ENCODE results near the gene SP7. TPM values are rescaled to one million over a fixed set of nuclear protein-coding genes. Genes with fewer than 3 reads are reported as not detected.

The SP7 gene
- total and polyA plus RNA-seq, 2 experiments from 2014 or later, result 0.17 TPM; not detected in 1

DNA sequence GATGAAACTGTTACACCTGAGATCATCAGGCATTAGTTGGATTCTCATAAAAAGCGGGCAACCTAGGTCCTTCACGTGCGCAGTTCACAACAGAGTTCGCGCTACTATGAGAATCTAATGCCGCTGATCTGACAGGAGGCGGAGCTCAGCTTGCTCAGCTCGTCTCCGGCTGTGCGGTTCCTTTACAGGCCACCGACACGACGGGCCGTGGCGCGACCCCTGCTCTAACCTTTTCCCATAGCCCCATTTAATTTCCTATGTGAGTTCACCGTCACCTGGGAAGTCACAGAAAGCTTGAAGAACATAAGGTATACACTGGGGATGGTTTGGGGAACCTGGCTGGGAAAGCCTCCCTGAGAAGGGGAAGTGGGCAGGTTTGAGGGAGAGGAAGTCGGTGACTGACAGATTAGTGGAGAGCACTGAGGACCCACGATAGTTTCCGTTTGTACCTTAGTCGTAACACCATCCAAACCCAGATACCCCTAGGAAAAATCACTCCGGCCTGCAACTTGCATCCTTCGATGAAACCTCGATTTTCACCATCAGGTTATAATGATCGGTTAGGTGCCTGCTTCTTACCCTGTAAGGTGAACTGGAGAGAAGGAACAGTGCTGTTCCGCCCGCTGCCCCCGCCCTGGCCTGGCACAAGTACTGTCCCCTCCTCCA is 11.9 kb downstream of the SP7 start:
- peaks cover 4% of the 10 kb centered on the region for H3K36me3 Mint-ChIP-seq (ENCODE audit: low read depth)

More for the DNA sequence above, 11.9 kb downstream of the SP7 start:
- Mint-ChIP-seq H3K27ac (no peak overlapping the region), H3K4me1 (peaks cover 29% of the 10 kb centered on the region), H3K4me3 (peak overlapping the region; percentile 75), H3K9me3 (no peaks in the 10 kb centered on the region; the same call in 2 of the 3 replicates), H3K27me3 (ENCODE audit: insufficient read depth, low read depth, poor library complexity) (peaks cover 63% of the 10 kb centered on the region)
- Histone ChIP-seq H3K9me2 (ENCODE audit: insufficient read depth) (no peaks in the 10 kb centered on the region), H3K27ac (ENCODE audit: low read depth) (no peak overlapping the region), H3K36me3 (ENCODE audit: insufficient read depth) (no peaks in the 10 kb centered on the region; the same call in 1 of the 2 replicates), H3K4me3 (peak overlapping the region; percentile 85), H2AFZ (peak overlapping the region; percentile 98), H3K79me2 (replicated peaks; ENCODE audit: insufficient read depth) (no peaks in the 10 kb centered on the region), H3F3A (replicated peaks; ENCODE audit: low read depth) (peaks cover 16% of the 10 kb centered on the region), H3K4me1 (ENCODE audit: insufficient read depth) (peaks cover 29% of the 10 kb centered on the region), H4K20me1 (replicated peaks; ENCODE audit: insufficient read depth) (no peaks in the 10 kb centered on the region), H3K27me3 (ENCODE audit: insufficient read depth) (peaks cover 71% of the 10 kb centered on the region), H3K4me2 (peak overlapping the region; percentile 85)
- TF ChIP-seq, protein P1, sequence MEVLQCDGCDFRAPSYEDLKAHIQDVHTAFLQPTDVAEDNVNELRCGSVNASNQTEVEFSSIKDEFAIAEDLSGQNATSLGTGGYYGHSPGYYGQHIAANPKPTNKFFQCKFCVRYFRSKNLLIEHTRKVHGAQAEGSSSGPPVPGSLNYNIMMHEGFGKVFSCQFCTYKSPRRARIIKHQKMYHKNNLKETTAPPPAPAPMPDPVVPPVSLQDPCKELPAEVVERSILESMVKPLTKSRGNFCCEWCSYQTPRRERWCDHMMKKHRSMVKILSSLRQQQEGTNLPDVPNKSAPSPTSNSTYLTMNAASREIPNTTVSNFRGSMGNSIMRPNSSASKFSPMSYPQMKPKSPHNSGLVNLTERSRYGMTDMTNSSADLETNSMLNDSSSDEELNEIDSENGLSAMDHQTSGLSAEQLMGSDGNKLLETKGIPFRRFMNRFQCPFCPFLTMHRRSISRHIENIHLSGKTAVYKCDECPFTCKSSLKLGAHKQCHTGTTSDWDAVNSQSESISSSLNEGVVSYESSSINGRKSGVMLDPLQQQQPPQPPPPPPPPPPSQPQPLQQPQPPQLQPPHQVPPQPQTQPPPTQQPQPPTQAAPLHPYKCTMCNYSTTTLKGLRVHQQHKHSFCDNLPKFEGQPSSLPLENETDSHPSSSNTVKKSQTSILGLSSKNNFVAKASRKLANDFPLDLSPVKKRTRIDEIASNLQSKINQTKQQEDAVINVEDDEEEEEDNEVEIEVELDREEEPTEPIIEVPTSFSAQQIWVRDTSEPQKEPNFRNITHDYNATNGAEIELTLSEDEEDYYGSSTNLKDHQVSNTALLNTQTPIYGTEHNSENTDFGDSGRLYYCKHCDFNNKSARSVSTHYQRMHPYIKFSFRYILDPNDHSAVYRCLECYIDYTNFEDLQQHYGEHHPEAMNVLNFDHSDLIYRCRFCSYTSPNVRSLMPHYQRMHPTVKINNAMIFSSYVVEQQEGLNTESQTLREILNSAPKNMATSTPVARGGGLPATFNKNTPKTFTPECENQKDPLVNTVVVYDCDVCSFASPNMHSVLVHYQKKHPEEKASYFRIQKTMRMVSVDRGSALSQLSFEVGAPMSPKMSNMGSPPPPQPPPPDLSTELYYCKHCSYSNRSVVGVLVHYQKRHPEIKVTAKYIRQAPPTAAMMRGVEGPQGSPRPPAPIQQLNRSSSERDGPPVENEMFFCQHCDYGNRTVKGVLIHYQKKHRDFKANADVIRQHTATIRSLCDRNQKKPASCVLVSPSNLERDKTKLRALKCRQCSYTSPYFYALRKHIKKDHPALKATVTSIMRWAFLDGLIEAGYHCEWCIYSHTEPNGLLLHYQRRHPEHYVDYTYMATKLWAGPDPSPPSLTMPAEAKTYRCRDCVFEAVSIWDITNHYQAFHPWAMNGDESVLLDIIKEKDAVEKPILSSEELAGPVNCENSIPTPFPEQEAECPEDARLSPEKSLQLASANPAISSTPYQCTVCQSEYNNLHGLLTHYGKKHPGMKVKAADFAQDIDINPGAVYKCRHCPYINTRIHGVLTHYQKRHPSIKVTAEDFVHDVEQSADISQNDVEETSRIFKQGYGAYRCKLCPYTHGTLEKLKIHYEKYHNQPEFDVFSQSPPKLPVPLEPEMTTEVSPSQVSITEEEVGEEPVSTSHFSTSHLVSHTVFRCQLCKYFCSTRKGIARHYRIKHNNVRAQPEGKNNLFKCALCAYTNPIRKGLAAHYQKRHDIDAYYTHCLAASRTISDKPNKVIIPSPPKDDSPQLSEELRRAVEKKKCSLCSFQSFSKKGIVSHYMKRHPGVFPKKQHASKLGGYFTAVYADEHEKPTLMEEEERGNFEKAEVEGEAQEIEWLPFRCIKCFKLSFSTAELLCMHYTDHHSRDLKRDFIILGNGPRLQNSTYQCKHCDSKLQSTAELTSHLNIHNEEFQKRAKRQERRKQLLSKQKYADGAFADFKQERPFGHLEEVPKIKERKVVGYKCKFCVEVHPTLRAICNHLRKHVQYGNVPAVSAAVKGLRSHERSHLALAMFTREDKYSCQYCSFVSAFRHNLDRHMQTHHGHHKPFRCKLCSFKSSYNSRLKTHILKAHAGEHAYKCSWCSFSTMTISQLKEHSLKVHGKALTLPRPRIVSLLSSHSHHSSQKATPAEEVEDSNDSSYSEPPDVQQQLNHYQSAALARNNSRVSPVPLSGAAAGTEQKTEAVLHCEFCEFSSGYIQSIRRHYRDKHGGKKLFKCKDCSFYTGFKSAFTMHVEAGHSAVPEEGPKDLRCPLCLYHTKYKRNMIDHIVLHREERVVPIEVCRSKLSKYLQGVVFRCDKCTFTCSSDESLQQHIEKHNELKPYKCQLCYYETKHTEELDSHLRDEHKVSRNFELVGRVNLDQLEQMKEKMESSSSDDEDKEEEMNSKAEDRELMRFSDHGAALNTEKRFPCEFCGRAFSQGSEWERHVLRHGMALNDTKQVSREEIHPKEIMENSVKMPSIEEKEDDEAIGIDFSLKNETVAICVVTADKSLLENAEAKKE (CRISPR knock-in tag; IDR thresholded peaks at IDR 0.05), result no peak
- TF ChIP-seq, protein P2, sequence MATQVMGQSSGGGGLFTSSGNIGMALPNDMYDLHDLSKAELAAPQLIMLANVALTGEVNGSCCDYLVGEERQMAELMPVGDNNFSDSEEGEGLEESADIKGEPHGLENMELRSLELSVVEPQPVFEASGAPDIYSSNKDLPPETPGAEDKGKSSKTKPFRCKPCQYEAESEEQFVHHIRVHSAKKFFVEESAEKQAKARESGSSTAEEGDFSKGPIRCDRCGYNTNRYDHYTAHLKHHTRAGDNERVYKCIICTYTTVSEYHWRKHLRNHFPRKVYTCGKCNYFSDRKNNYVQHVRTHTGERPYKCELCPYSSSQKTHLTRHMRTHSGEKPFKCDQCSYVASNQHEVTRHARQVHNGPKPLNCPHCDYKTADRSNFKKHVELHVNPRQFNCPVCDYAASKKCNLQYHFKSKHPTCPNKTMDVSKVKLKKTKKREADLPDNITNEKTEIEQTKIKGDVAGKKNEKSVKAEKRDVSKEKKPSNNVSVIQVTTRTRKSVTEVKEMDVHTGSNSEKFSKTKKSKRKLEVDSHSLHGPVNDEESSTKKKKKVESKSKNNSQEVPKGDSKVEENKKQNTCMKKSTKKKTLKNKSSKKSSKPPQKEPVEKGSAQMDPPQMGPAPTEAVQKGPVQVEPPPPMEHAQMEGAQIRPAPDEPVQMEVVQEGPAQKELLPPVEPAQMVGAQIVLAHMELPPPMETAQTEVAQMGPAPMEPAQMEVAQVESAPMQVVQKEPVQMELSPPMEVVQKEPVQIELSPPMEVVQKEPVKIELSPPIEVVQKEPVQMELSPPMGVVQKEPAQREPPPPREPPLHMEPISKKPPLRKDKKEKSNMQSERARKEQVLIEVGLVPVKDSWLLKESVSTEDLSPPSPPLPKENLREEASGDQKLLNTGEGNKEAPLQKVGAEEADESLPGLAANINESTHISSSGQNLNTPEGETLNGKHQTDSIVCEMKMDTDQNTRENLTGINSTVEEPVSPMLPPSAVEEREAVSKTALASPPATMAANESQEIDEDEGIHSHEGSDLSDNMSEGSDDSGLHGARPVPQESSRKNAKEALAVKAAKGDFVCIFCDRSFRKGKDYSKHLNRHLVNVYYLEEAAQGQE (IDR thresholded peaks at IDR 0.05; ENCODE audit: unreplicated experiment), result no peak
- TF ChIP-seq, protein P3, sequence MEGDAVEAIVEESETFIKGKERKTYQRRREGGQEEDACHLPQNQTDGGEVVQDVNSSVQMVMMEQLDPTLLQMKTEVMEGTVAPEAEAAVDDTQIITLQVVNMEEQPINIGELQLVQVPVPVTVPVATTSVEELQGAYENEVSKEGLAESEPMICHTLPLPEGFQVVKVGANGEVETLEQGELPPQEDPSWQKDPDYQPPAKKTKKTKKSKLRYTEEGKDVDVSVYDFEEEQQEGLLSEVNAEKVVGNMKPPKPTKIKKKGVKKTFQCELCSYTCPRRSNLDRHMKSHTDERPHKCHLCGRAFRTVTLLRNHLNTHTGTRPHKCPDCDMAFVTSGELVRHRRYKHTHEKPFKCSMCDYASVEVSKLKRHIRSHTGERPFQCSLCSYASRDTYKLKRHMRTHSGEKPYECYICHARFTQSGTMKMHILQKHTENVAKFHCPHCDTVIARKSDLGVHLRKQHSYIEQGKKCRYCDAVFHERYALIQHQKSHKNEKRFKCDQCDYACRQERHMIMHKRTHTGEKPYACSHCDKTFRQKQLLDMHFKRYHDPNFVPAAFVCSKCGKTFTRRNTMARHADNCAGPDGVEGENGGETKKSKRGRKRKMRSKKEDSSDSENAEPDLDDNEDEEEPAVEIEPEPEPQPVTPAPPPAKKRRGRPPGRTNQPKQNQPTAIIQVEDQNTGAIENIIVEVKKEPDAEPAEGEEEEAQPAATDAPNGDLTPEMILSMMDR (conservative IDR thresholded peaks at IDR 0.05; ENCODE audit: low read depth in 2 of 2), result no peak
- TF ChIP-seq NANOG (IDR thresholded peaks at IDR 0.05; ENCODE audit: borderline replicate concordance), result no peak
- no peak for TF ChIP-seq EZH2phosphoT487 (IDR thresholded peaks at IDR 0.05; ENCODE audit: unreplicated experiment)
- no peak for TF ChIP-seq JUNB (IDR thresholded peaks at IDR 0.05; ENCODE audit: unreplicated experiment)
- TF ChIP-seq CREB1 (CRISPR knock-in tag; IDR thresholded peaks at IDR 0.05; ENCODE audit: low read depth), result no peak
- TF ChIP-seq ZNF114 (CRISPR knock-in tag; IDR thresholded peaks at IDR 0.05), result no peak
- no peak for TF ChIP-seq STAT1 (IDR thresholded peaks at IDR 0.05; ENCODE audit: unreplicated experiment)
- TF ChIP-seq POLR2AphosphoS5 (IDR thresholded peaks at IDR 0.05; ENCODE audit: low read depth), result no peak
- TF ChIP-seq ZNF331 (CRISPR knock-in tag; IDR thresholded peaks at IDR 0.05; ENCODE audit: low read depth), result no peak
- TF ChIP-seq EZH2 (IDR thresholded peaks at IDR 0.05; ENCODE audit: low read depth, unreplicated experiment), result no peak
- TF ChIP-seq, protein P4, sequence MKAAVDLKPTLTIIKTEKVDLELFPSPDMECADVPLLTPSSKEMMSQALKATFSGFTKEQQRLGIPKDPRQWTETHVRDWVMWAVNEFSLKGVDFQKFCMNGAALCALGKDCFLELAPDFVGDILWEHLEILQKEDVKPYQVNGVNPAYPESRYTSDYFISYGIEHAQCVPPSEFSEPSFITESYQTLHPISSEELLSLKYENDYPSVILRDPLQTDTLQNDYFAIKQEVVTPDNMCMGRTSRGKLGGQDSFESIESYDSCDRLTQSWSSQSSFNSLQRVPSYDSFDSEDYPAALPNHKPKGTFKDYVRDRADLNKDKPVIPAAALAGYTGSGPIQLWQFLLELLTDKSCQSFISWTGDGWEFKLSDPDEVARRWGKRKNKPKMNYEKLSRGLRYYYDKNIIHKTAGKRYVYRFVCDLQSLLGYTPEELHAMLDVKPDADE (IDR thresholded peaks at IDR 0.05), result no peak
- ATAC-seq, result no peak
- peak; percentile 58 for DNase-seq (ENCODE audit: low spot score)
